ENCODE results near the gene TNS1.
A peak's percentile ranks its signal among the peaks of the same experiment; 100 is the strongest.

The TNS1 gene

DNA sequence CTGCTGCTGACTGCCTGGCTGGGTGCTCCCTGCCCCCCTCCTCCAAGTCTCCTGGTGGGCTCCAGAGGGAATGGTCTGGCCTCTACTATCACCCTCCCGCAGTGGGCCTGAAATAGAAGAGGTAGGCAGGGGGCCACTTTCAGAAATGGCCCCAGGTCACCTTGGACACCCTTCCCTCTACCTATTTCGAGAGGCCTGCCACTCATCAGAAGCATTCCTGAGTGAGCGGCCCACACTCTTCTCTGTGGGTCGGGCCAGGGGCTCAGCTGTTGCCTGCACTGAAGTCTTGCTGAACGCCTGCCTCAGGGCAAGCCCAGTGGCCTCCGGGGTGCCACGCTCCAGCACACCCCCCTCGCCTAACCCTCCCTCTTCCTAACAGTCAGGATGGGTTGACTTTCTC lies 124.9 kb downstream of the TNS1 start:
- Histone ChIP-seq H3K9me3 (no peaks in the 10 kb centered on the region), H3K4me1 (peaks cover 9% of the 10 kb centered on the region), H3K4me3 (ENCODE audit: low read depth, low read length) (no peak overlapping the region), H3K27me3 (no peaks in the 10 kb centered on the region), H3K36me3 (peaks cover 31% of the 10 kb centered on the region)
- DNase-seq = no peak
- TF ChIP-seq, protein P1, sequence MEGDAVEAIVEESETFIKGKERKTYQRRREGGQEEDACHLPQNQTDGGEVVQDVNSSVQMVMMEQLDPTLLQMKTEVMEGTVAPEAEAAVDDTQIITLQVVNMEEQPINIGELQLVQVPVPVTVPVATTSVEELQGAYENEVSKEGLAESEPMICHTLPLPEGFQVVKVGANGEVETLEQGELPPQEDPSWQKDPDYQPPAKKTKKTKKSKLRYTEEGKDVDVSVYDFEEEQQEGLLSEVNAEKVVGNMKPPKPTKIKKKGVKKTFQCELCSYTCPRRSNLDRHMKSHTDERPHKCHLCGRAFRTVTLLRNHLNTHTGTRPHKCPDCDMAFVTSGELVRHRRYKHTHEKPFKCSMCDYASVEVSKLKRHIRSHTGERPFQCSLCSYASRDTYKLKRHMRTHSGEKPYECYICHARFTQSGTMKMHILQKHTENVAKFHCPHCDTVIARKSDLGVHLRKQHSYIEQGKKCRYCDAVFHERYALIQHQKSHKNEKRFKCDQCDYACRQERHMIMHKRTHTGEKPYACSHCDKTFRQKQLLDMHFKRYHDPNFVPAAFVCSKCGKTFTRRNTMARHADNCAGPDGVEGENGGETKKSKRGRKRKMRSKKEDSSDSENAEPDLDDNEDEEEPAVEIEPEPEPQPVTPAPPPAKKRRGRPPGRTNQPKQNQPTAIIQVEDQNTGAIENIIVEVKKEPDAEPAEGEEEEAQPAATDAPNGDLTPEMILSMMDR (IDR thresholded peaks at IDR 0.05; ENCODE audit: low read depth, low read length) = no peak

DNA sequence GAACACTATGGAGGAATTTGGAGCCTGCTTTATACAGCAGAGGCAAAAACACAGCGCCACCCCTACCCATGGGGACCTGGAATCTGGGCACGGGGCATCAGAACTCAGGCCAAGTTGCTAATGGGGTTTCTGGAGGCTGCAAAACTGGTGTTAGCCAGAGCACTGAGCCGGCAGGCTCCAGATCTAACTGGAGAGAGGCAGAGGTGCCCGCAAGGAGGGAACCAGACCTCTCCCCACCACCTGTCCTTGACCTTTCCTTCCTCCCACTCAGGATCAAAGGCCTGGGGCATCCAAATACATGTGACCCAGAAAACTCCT lies 126.6 kb downstream of the TNS1 start:
- H3K36me3 ChIP-seq = peaks cover 46% of the 10 kb centered on the region
- no peak overlapping the region for H3K4me3 ChIP-seq (ENCODE audit: low read depth, low read length)
- DNase-seq = no peak
- no peaks in the 10 kb centered on the region for H3K27me3 ChIP-seq
- peaks cover 9% of the 10 kb centered on the region for H3K4me1 ChIP-seq
- no peaks in the 10 kb centered on the region for H3K9me3 ChIP-seq
- TF ChIP-seq, protein P1 (IDR thresholded peaks at IDR 0.05; ENCODE audit: low read depth, low read length) = no peak

DNA sequence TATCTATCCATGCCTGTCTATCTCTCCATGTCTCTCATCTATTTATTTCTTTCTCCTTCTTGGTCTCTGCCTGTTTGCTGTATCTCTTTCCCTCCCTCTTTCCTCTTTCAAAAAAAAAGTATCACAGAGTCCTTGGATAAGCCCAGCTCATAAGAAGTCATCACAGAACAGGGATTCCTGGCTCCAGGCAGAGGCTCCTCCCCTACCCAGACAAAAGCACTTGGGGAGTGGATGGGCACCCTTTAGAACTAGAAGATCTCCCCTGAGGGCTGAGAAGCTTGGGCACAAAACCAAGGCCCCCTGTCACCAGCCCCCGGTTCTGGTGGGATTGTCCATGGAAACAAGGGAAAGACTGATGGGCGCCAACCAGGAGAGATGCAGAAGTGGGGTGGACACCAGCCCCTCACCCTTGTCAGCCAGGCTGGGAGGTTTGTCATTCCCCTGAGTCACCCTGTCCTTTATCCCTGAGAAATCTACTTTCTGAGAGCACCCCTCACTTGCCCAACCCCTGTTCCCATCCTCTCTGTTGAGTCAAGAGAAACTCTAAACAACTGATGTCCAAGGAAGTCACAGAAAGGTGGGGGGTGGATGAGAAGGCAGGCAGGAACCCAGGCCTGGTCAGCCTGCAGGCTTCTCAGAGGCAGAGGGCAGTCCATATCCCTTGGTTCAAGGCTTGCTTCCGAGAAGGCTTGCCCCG lies 127.1 kb downstream of the TNS1 start:
- peaks cover 9% of the 10 kb centered on the region for H3K4me1 ChIP-seq
- H3K36me3 ChIP-seq = peaks cover 48% of the 10 kb centered on the region
- H3K4me3 ChIP-seq (ENCODE audit: low read depth, low read length) = no peak overlapping the region
- TF ChIP-seq, protein P1 (IDR thresholded peaks at IDR 0.05; ENCODE audit: low read depth, low read length) = no peak
- DNase-seq = no peak
- no peaks in the 10 kb centered on the region for H3K27me3 ChIP-seq
- no peaks in the 10 kb centered on the region for H3K9me3 ChIP-seq

DNA sequence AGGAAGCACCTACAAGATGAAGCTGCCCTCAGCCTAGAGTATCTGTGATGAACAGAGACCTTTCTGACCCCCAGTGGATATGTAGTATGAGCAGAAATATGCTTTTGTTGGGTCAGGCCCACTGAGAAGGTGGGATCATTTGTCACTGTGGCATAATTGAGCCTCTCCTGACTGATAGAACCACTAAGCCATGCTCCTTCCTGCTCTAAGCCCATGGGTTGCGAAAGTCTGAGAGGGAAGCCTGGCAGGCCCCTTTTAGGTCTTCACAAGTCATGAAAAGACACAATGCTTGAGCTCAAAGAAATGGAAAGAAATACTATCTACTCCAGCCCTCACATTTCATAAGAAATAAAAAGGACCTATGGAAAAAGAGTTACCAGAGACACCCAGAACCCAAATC lies 127.7 kb downstream of the TNS1 start:
- DNase-seq = no peak
- no peaks in the 10 kb centered on the region for H3K9me3 ChIP-seq
- peaks cover 42% of the 10 kb centered on the region for H3K36me3 ChIP-seq
- no peaks in the 10 kb centered on the region for H3K27me3 ChIP-seq
- TF ChIP-seq, protein P1 (IDR thresholded peaks at IDR 0.05; ENCODE audit: low read depth, low read length) = no peak
- H3K4me3 ChIP-seq (ENCODE audit: low read depth, low read length) = no peak overlapping the region
- H3K4me1 ChIP-seq = peaks cover 9% of the 10 kb centered on the region

DNA sequence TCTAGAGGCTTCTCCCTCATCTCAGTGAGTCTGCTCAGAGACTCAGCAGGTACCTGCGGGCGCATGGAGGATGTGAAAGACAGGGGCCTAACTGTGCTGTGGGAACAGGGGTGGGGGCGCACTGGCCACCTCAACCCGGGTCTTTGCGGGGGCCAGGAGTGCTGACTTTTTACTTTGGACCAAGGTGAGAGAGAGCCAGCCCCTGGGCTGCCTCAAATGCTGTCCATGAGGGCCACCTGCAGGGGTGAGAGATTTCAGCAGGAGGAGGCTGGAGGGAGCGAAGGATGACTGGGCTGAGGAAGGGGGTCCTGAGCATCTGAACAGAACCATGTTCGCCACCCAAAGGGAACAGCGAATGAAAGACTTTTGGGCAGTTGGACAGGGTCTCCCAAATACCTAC lies 129.4 kb downstream of the TNS1 start:
- H3K27me3 ChIP-seq = no peaks in the 10 kb centered on the region

DNA sequence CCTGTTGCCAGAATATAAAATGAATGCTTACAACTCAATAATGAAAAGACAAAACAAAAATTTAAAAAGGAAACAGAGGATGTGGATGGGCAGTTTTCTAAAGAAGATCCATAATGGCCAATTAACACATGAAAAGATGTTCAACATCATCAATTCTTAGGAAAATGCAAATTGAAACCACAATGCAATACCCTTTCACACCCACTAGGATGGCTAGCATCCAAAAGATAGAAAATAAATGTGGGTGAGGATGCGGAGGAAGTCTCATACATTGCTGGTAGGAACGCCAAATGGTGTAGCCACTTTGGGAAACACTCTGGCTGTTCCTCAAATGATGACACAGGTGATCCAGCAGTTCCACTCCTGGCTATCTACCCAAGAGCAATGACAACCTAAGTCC lies 130.5 kb downstream of the TNS1 start:
- Histone ChIP-seq H3K36me3 (peaks cover 30% of the 10 kb centered on the region), H3K4me3 (ENCODE audit: low read depth, low read length) (no peak overlapping the region), H3K27me3 (no peaks in the 10 kb centered on the region), H3K9me3 (no peaks in the 10 kb centered on the region), H3K4me1 (no peaks in the 10 kb centered on the region)
- no peak for DNase-seq
- TF ChIP-seq, protein P1 (IDR thresholded peaks at IDR 0.05; ENCODE audit: low read depth, low read length) = peak; percentile 19

More for the DNA sequence above, 129.4 kb downstream of the TNS1 start:
- no peak for DNase-seq
- H3K4me1 ChIP-seq = peaks cover 9% of the 10 kb centered on the region
- H3K4me3 ChIP-seq (ENCODE audit: low read depth, low read length) = no peak overlapping the region
- H3K9me3 ChIP-seq = no peaks in the 10 kb centered on the region
- TF ChIP-seq, protein P1 (IDR thresholded peaks at IDR 0.05; ENCODE audit: low read depth, low read length) = no peak
- peaks cover 32% of the 10 kb centered on the region for H3K36me3 ChIP-seq

All from BE2C (cell line).